H9 (cell line): ENCODE data around the gene PKN1. TPM values are rescaled to one million over a fixed set of nuclear protein-coding genes. Genes with fewer than 3 reads are reported as not detected.
"Not testable (repeated sequence)": the region's sequence is repeated elsewhere in the genome, so short reads cannot be mapped to it uniquely, and the experiment has no call there.

Experiments used
- DNase-seq: peaks from one replicate; pipeline ENCODE4 v3.0.0-alpha.2; 2017
- H2AFZ ChIP-seq: one replicate; pipeline ENCODE4 v1.6.1; 2013; ENCODE audit warnings: mild to moderate bottlenecking, low read length, control low read depth, moderate library complexity
- H2AK5ac ChIP-seq: 2 replicates; pipeline ENCODE4 v1.6.1; 2013; ENCODE audit warnings: low read length, control low read depth, mixed read lengths; ENCODE audit not compliant: insufficient read length
- H2BK120ac ChIP-seq: one replicate; pipeline ENCODE4 v1.6.1; 2013; ENCODE audit warnings: low read depth, mild to moderate bottlenecking, low read length, control low read depth, inconsistent platforms; ENCODE audit not compliant: poor library complexity, severe bottlenecking
- H2BK12ac ChIP-seq: 2 replicates; pipeline ENCODE4 v1.6.1; 2013; ENCODE audit warnings: low read length, control low read depth, mixed read lengths, low read depth; ENCODE audit not compliant: insufficient read length
- H2BK15ac ChIP-seq: 2 replicates; pipeline ENCODE4 v1.6.1; 2013; ENCODE audit warnings: low read depth, low read length, control low read depth
- H2BK20ac ChIP-seq: one replicate; pipeline ENCODE4 v1.6.1; 2013; ENCODE audit warnings: low read depth, mild to moderate bottlenecking, low read length, control low read depth, inconsistent platforms; ENCODE audit not compliant: poor library complexity, severe bottlenecking
- H2BK5ac ChIP-seq: 2 replicates; pipeline ENCODE4 v1.6.1; 2013; ENCODE audit warnings: low read length, control low read depth, mixed read lengths; ENCODE audit not compliant: insufficient read length
- H3K14ac ChIP-seq: 2 replicates; pipeline ENCODE4 v1.6.1; 2013; ENCODE audit warnings: low read length, control low read depth; ENCODE audit not compliant: insufficient read depth
- H3K18ac ChIP-seq: 2 replicates; pipeline ENCODE4 v1.6.1; 2013; ENCODE audit warnings: low read depth, mild to moderate bottlenecking, mixed read lengths, low read length, control low read depth; ENCODE audit not compliant: insufficient read length
- H3K23ac ChIP-seq: 2 replicates; pipeline ENCODE4 v1.6.1; 2013; ENCODE audit warnings: low read length, control low read depth, mixed read lengths, low read depth; ENCODE audit not compliant: insufficient read length
- H3K23me2 ChIP-seq: 2 replicates; pipeline ENCODE4 v1.6.1; 2013; ENCODE audit warnings: low read depth, mild to moderate bottlenecking, mixed read lengths, low read length, control low read depth; ENCODE audit not compliant: insufficient read length, poor library complexity, severe bottlenecking
- H3K27ac ChIP-seq: 2 replicates; pipeline ENCODE4 v1.5.1; 2013; ENCODE audit warnings: low read length, control low read depth, mixed read lengths, low read depth; ENCODE audit not compliant: insufficient read length
- H3K27me3 ChIP-seq: 2 replicates; pipeline ENCODE4 v1.6.1; 2013; ENCODE audit warnings: low read length, control low read depth, inconsistent platforms; ENCODE audit not compliant: insufficient read depth
- H3K4ac ChIP-seq: 2 replicates; pipeline ENCODE4 v1.6.1; 2013; ENCODE audit warnings: low read depth, mild to moderate bottlenecking, control low read depth, inconsistent platforms, low read length, moderate library complexity
- H3K4me1 ChIP-seq: 2 replicates; pipeline ENCODE4 v1.6.1; 2013; ENCODE audit warnings: low read length, control low read depth, inconsistent platforms; ENCODE audit not compliant: insufficient read depth
- H3K4me2 ChIP-seq: 2 replicates; pipeline ENCODE4 v1.6.1; 2013; ENCODE audit warnings: low read length, control low read depth, mixed read lengths; ENCODE audit not compliant: insufficient read length, insufficient read depth
- H3K56ac ChIP-seq: 2 replicates; pipeline ENCODE4 v1.6.1; 2013; ENCODE audit warnings: low read depth, mild to moderate bottlenecking, mixed read lengths, low read length, control low read depth; ENCODE audit not compliant: insufficient read length
- H3K79me1 ChIP-seq: 2 replicates; pipeline ENCODE4 v1.6.1; 2013; ENCODE audit warnings: low read depth, mild to moderate bottlenecking, moderate library complexity, low read length, control low read depth, inconsistent platforms; ENCODE audit not compliant: insufficient read depth, poor library complexity, severe bottlenecking
- H3K79me2 ChIP-seq: 2 replicates; pipeline ENCODE4 v1.6.1; 2013; ENCODE audit warnings: low read length, control low read depth, inconsistent platforms; ENCODE audit not compliant: insufficient read depth
- H3K9ac ChIP-seq: 2 replicates; pipeline ENCODE4 v1.6.1; 2013; ENCODE audit warnings: low read length, control low read depth, mixed read lengths; ENCODE audit not compliant: insufficient read length; ENCODE audit errors: extremely low read depth
- H3K9me3 ChIP-seq: one replicate; pipeline ENCODE4 v1.6.1; 2013; ENCODE audit warnings: low read depth, low read length, inconsistent platforms; ENCODE audit not compliant: control insufficient read depth
- H3T11ph ChIP-seq: one replicate; pipeline ENCODE4 v1.6.1; 2013; ENCODE audit warnings: mild to moderate bottlenecking, low read length, control low read depth, inconsistent platforms
- H4K20me1 ChIP-seq: one replicate; pipeline ENCODE4 v1.6.1; 2013; ENCODE audit not compliant: control insufficient read depth, insufficient read length, insufficient read depth
- H4K5ac ChIP-seq: 2 replicates; pipeline ENCODE4 v1.6.1; 2013; ENCODE audit warnings: low read depth, mild to moderate bottlenecking, mixed read lengths, low read length, control low read depth; ENCODE audit not compliant: insufficient read length
- H4K8ac ChIP-seq: replicated peaks from 2 replicates; pipeline ENCODE4 v1.6.1; 2013; ENCODE audit warnings: low read length, control low read depth, mixed read lengths, low read depth; ENCODE audit not compliant: insufficient read length
- H4K91ac ChIP-seq: 2 replicates; pipeline ENCODE4 v1.6.1; 2013; ENCODE audit warnings: low read depth, mild to moderate bottlenecking, moderate library complexity, mixed read lengths, low read length, control low read depth; ENCODE audit not compliant: insufficient read length
- H3K27ac Mint-ChIP-seq, 3 experiments: 2 replicates in 2 of 3; 3 replicates in 1 of 3; pipeline ENCODE4 v1.8.0; 2020 to 2021; ENCODE audit warnings: mixed read lengths in 3 of 3, mild to moderate bottlenecking in 1 of 3, moderate library complexity in 1 of 3
- H3K27me3 Mint-ChIP-seq: 2 replicates; pipeline ENCODE4 v1.8.0; 2021; ENCODE audit warnings: low read depth, mild to moderate bottlenecking, moderate library complexity, mixed read lengths
- H3K36me3 Mint-ChIP-seq, 3 experiments: 2 replicates in 2 of 3; 3 replicates in 1 of 3; pipeline ENCODE4 v1.8.0; 2020 to 2021; ENCODE audit warnings: low read depth in 3 of 3, mixed read lengths in 3 of 3; ENCODE audit not compliant: insufficient read depth in 1 of 3
- H3K4me1 Mint-ChIP-seq, 2 experiments: 2 replicates each; pipeline ENCODE4 v1.8.0; 2020; ENCODE audit warnings: mixed read lengths in 2 of 2
- H3K4me3 Mint-ChIP-seq, 2 experiments: 2 replicates in 1 of 2; 3 replicates in 1 of 2; pipeline ENCODE4 v1.8.0; 2020 to 2021; ENCODE audit warnings: mild to moderate bottlenecking in 2 of 2, mixed read lengths in 2 of 2, moderate library complexity in 1 of 2
- H3K9me3 Mint-ChIP-seq, 2 experiments: 2 replicates in 1 of 2; 3 replicates in 1 of 2; pipeline ENCODE4 v1.8.0; 2020; ENCODE audit warnings: mild to moderate bottlenecking in 2 of 2, mixed read lengths in 2 of 2, moderate library complexity in 1 of 2
- CTCF ChIP-seq: fragments of 200-600 bp; sonication (generic); conservative IDR thresholded peaks from 3 replicates; pipeline ENCODE4 v1.8.0; 2021; ENCODE audit warnings: antibody characterized with exemption, mild to moderate bottlenecking
- WGBS: extraction: QIAGEN DNeasy Blood & Tissue Kit; methylation state at CpG from one replicate; pipeline ENCODE4 v1.1.7; 2013; ENCODE audit warnings: missing lambda C conversion rate, low lambda C conversion rate, mixed read lengths; ENCODE audit not compliant: insufficient read length; ENCODE audit errors: extremely low coverage; 5-methylcytosine and 5-hydroxymethylcytosine counted together
- total RNA-seq: library from RNA; stranded (reverse); gene quantifications from 2 replicates; pipeline ENCODE4 v1.2.1, GENCODE V29; 2021

The PKN1 gene
- total RNA-seq, 1 experiment from 2014 or later = 159 TPM

- Histone ChIP-seq H4K20me1 (peaks cover 5% of the 10 kb centered on the region), H2AK5ac (no peak overlapping the region), H4K5ac (no peak overlapping the region), H3K9me3 (no peaks in the 10 kb centered on the region), H3K27ac (no peak overlapping the region), H3K18ac (no peak overlapping the region), H3K56ac (no peak overlapping the region), H3K79me2 (no peaks in the 10 kb centered on the region), H2BK15ac (no peak overlapping the region), H3K23me2 (no peaks in the 10 kb centered on the region), H3K9ac (no peak overlapping the region), H2BK20ac (no peak overlapping the region), H2BK12ac (no peak overlapping the region), H3K27me3 (no peaks in the 10 kb centered on the region), H3K23ac (no peak overlapping the region), H4K91ac (no peak overlapping the region), H3K4me2 (no peak overlapping the region), H2BK120ac (no peak overlapping the region), H2BK5ac (no peak overlapping the region), H3K79me1 (no peaks in the 10 kb centered on the region), H2AFZ (no peak overlapping the region), H3K4ac (no peak overlapping the region), H3K14ac (no peak overlapping the region), H4K8ac (no peak overlapping the region), H3K4me1 (no peaks in the 10 kb centered on the region), H3T11ph (no peak overlapping the region)
- TF ChIP-seq CTCF = no peak
- Mint-ChIP-seq H3K4me3 (no peak overlapping the region; a peak in 1 of 5 replicates), H3K27ac (peak overlapping the region in 1 of 3 experiments; percentile 55; a peak in 1 of 7 replicates), H3K9me3 (no peaks in the 10 kb centered on the region), H3K4me1 (peaks cover 0 to 5% of the 10 kb centered on the region in 2 experiments; a peak in 1 of 4 replicates), H3K27me3 (no peaks in the 10 kb centered on the region; the same call in 1 of the 2 replicates), H3K36me3 (peaks cover 43 to 73% (median 68%) of the 10 kb centered on the region in 3 experiments)
- WGBS = no CpG with 5 or more reads among the region's 19 CpGs
- no peak for DNase-seq
Measured at GRCh38 chr19:14450876-14451275, 17.8 kb downstream of the PKN1 start.

DNA sequence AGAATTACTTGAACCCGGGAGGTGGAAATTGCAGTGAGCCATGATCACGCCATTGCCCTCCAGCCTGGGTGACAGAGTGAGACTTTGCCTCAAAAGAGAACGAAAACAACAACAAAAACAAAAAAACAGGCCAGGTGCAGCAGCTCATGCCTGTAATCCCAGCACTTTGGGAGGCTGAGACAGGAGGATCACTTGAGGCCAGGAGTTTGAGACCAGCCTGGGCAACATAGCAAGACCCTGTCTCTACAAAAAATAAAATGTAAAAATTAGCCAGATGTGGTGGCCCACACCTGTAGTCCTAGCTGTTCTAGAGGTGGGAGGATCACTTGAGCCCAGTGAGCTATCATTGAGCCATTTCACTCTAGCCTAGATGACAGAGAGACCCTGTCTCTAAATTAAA lies 19.2 kb downstream of the PKN1 start:
- not testable (repeated sequence) for H4K91ac ChIP-seq, H3K23ac ChIP-seq, H4K20me1 ChIP-seq, H2AFZ ChIP-seq, H3K14ac ChIP-seq, H2AK5ac ChIP-seq, H3K79me2 ChIP-seq, H3K79me1 ChIP-seq, H3K9me3 ChIP-seq, H3T11ph ChIP-seq, H2BK20ac ChIP-seq, H3K4me2 ChIP-seq, H3K4me1 Mint-ChIP-seq, H3K4me1 ChIP-seq, DNase-seq, H3K27ac ChIP-seq, H3K27me3 Mint-ChIP-seq, H2BK120ac ChIP-seq, H3K9me3 Mint-ChIP-seq, H2BK5ac ChIP-seq, H4K8ac ChIP-seq, H3K4ac ChIP-seq, H3K4me3 Mint-ChIP-seq, H3K27me3 ChIP-seq, H3K56ac ChIP-seq, H2BK12ac ChIP-seq, H3K27ac Mint-ChIP-seq, H3K9ac ChIP-seq, H3K18ac ChIP-seq, H2BK15ac ChIP-seq, H3K23me2 ChIP-seq, H4K5ac ChIP-seq
- peaks cover 32 to 60% (median 57%) of the 10 kb centered on the region in 3 experiments for H3K36me3 Mint-ChIP-seq
- WGBS = no CpG with 5 or more reads among the region's 3 CpGs
